ENCODE measurements around the gene KLHL24.
"Not testable (repeated sequence)": the region's sequence is repeated elsewhere in the genome, so short reads cannot be mapped to it uniquely, and the experiment has no call there.

KLHL24 gene

DNA sequence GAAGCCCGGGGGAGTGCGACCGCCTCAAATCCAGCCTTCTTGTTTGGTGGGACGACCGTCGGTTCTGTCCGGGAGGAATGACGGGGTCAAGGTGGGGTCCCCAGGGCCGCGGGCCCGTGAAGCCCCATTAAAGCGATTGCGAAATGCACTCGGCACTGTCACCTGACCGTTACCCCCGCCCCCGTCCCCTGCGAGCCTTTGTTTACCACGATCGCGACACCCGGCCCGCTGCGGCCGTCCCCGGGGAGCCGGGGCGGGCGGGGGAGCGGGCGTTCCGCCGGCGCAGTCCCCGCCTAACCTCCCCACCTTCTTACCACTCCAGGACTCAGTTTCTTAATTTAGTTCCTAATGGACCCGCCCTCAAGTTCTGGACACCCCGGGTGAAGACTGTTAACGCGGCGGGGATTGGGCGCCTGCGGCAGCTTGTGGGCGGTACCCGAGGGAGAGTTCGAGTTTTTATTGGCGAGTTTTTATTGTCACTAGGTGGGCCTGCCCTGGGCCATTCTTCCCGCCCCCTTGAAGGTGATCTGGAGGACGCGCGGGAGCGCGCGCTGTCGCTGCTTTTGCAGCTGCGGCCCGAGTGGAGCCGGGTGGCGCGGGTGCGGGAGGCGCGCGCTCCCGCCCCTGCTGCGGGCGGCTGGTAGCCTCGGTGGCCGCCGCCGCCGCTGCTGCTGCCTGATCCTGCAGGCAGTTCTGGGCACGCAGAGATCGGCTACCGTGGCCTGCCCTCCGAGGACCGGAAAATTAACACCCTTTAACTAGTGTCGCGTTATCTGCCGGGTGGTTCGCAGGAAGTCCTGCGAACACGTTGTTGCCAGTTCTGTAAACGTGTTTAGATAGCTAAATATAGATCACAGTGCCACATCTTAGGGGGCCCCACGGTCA lies 1.0 kb downstream of the KLHL24 start:
- no peak for TF ChIP-seq CTCF (IDR thresholded peaks at IDR 0.05; ENCODE audit: low read depth, low read length, missing control alignments)
- peak; percentile 89 for DNase-seq (ENCODE audit: low read depth)
- H3K4me3 ChIP-seq (ENCODE audit: low read depth, low read length): peak overlapping the region; percentile 67

GRCh38 chr3:183637106-183637486 lies 1.7 kb downstream of the KLHL24 start:
- H3K4me3 ChIP-seq (ENCODE audit: low read depth, low read length): peak overlapping the region; percentile 67
- no peak for TF ChIP-seq CTCF (IDR thresholded peaks at IDR 0.05; ENCODE audit: low read depth, low read length, missing control alignments)
- no peak for DNase-seq (ENCODE audit: low read depth)

- H3K4me3 ChIP-seq (ENCODE audit: low read depth, low read length): not testable (repeated sequence)
Measured at GRCh38 chr3:183637633-183638032, 2.2 kb downstream of the KLHL24 start.

GRCh38 chr3:183638101-183638852 lies 2.9 kb downstream of the KLHL24 start:
- H3K4me3 ChIP-seq (ENCODE audit: low read depth, low read length): no peak overlapping the region
- no peak for DNase-seq (ENCODE audit: low read depth)
- TF ChIP-seq CTCF (IDR thresholded peaks at IDR 0.05; ENCODE audit: low read depth, low read length, missing control alignments): no peak

More at GRCh38 chr3:183637633-183638032, 2.2 kb downstream of the KLHL24 start:
- DNase-seq (ENCODE audit: low read depth): not testable (repeated sequence)

DNA sequence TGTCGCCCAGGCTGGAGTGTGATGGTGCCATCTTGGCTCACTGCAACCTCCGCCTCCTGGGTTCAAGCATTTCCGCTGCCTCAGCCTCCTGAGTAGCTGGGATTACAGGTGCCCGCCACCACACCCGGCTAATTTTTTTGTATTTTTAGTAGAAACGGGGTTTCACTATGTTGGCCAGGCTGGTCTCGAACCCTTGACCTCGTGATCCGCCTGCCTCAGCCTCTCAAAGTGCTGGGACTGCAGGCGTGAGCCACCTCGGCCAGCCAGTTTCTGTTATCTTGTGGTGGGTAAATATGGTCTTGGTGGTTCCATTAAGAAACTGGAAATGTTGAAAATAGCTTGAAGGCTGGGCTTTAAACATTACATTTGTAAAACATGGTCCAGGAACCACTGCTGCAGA lies 5.2 kb downstream of the KLHL24 start:
- DNase-seq (ENCODE audit: low read depth); H3K4me3 ChIP-seq (ENCODE audit: low read depth, low read length): not testable (repeated sequence)

DNA sequence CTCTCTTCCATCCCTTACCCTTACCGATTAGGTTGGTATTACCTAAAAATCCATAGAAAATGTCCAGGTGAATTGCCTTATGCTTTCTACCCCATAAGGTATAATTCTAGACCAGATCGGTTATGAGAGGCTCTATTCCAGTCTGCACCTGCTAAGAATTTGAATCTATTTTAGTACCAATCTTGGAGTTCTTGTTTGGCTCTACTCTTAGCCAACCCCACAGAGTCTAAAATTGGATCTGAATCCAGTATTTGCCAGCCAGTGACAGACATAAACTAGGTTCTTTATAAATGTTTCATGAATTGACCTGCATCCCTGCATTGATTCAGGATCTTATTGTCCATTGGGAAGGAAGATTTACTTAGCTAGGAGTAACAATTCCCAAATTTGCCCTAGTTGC lies 6.5 kb downstream of the KLHL24 start:
- H3K4me3 ChIP-seq (ENCODE audit: low read depth, low read length): no peak overlapping the region
- TF ChIP-seq CTCF (IDR thresholded peaks at IDR 0.05; ENCODE audit: low read depth, low read length, missing control alignments): no peak
- DNase-seq (ENCODE audit: low read depth): no peak

- TF ChIP-seq CTCF (IDR thresholded peaks at IDR 0.05; ENCODE audit: low read depth, low read length, missing control alignments): no peak
- H3K4me3 ChIP-seq (ENCODE audit: low read depth, low read length): no peak overlapping the region
- DNase-seq (ENCODE audit: low read depth): no peak
Measured at GRCh38 chr3:183644244-183644643, 8.8 kb downstream of the KLHL24 start.

GRCh38 chr3:183645254-183645653 lies 9.8 kb downstream of the KLHL24 start:
- no peak for DNase-seq (ENCODE audit: low read depth)
- TF ChIP-seq CTCF (IDR thresholded peaks at IDR 0.05; ENCODE audit: low read depth, low read length, missing control alignments): no peak
- H3K4me3 ChIP-seq (ENCODE audit: low read depth, low read length): no peak overlapping the region

Data from GM12864 (cell line).